Stimulated activated CD4-positive, alpha-beta T cell treated with anti-CD3 and anti-CD28 coated beads, Interleukin-12 subunit alpha, Interleukin-12 subunit beta, amount 100 ng/mL, for 24 hours (primary cell): ENCODE data around the gene B3GNT8.
"Not testable (repeated sequence)": the region's sequence is repeated elsewhere in the genome, so short reads cannot be mapped to it uniquely, and the experiment has no call there.

ENCODE experiments used
- DNase-seq, 2 experiments: peaks; one replicate each; pipeline ENCODE4 v3.0.0-alpha.2; 2020; ENCODE audit warnings: low read depth in 2 of 2

The B3GNT8 gene

DNA sequence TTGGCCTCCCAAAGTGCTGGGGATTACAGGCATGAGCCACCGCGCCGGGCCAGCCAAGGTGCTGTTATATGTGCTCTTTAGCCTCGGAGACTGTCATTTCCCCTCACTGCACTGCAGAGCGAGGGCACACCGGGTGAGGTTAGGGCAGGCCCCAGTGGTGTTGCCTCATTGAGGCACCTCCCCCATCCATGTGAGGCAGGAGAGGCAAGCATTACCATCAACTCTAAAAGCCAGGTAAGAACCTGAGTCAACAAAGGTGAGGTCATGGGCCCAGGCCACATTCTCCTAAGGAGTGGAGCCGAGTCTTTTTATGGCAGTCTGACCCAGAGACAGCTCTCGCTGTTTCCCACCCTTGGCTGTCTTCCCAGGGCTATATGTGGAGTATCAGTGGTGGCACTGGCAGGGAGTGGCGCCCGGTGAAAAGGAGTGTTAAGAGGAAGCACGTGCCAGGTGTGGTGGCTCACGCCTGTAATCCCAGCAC lies 10.9 kb downstream of the B3GNT8 start:
- no peak for DNase-seq

DNA sequence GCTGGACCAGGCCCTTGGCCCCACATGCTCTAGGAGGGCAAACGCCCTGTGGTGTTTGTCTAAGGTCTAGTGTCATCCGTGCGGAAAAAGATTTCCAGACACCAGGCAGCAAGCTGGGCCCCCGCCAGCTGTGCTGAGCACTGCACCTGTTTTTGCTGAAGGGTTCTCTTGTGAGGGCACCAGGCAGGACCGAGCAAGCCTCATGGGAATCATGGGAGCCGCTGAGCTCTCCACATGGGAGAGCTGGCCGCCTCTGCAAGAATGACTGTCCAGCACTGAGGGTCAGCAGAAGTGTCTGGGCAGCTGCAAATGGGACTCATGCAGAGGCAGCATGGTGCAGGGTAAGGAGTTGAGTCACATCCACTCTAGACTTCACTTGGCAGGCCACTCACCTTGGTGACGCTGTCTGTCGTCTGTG lies 12.0 kb downstream of the B3GNT8 start:
- DNase-seq, result no peak

DNA sequence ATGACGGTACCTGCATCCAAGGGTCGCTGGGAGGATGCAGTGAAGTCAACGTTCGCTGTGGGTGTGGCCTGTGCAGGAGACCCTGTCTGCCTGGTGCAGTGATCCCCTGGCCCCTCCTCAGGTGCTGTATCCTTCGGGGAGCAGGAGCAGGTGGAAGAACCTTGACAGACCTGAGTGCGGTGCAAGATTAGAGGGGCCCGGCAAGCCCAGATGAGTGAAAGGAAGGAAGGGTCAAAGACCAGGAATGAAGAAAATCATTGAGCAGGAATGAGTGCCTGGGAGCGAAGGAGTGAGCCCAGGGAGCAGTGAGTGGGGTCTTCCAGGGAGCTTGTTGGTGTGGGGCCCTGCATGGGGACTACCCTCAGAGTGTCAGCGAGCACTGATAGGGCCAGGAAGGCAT lies 12.7 kb downstream of the B3GNT8 start:
- no peak for DNase-seq

DNA sequence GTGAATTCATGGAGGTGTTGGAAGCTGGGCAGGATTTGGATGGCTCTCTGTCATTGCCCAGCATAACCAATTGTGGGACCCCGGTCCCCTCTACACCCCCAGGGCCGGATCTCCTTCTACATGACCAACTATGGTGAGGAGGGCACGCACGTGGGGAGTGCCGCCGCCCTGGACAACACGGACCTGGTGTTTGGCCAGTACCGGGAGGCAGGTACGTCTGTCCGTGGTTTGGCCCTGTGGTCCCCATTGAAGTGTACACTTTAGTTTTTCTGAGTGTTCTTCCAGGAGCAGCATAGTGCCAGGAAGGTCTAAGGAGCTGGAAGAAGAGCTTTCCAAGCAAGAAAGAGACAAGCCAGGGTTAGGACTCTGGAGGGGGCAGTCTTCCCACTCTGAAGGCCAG lies 13.2 kb downstream of the B3GNT8 start:
- no peak for DNase-seq

DNA sequence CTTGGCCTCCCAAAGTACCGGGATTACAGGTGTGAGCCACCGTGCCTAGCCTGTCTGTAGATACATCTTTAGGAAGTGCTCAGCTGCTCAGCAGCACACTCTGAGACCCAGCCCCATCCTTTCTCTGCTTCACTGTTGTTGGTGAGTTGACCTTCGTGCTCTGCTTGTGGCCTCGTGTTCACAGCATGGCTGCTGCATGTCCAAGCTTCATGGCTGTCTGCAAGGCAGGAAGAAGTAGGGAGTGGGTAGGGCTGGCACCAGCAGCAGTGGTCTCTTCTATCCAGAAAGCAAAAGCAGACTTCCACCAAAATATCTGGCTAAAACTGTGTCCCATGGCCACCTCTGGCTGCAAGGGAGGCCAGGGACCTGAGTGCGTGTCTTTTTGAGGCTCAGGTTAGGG lies 14.2 kb downstream of the B3GNT8 start:
- no peak for DNase-seq

DNA sequence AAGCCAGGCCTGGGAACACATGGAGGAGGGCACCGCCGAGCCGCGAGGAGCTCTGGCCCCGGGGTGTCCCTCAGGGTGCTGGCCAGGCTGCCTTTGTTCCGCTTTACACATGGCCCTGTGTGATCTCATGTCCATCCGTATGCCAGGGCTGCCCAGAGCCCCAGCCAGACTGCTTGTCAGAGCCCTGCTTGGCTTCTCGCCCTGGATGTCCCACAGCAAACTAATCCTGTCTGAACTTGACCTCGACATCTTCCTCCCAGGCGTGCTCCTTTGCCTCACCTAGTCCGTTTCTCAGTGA lies 15.3 kb downstream of the B3GNT8 start:
- no peak for DNase-seq

DNA sequence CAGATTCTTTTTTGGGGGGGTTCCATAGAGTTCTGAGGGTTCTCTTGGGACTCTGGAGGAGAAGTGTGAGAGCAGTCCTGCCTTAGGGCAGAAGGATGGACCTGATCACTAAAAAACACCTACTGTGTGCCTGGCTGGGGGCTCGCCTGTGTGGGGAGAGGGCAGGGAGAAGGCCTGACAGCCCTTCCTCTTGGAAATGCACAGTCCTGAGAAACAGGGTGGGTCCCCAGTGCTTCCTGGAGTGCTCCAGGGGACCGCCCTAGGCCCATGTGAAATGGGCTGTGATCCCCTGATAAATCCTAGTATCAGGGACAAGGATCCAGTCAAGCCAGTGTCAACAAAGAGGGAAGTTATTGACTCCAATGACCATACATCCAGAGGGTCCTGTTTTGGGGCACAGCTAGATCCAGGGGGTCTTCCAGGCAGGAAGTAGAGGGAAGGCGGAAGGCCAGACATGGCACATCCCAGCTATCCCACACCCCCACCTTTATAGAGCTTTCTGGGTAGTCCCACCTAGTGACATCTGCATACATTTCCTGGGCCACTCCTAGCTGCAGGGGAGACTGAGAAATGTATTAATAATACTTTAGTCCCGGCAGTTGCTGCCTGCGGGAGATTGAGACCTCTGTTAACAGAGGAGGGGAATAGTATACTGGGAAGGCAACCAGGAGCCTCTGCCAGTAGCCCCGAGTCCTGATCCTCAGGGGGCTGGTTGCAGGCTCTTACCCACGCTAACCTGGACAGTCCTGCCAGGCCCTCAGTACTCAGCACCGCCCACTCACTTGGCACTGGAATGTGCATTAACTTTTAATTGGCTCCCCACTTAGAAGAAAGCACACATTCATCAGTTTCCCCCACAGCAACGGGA lies 15.8 kb downstream of the B3GNT8 start:
- DNase-seq, result no peak

DNA sequence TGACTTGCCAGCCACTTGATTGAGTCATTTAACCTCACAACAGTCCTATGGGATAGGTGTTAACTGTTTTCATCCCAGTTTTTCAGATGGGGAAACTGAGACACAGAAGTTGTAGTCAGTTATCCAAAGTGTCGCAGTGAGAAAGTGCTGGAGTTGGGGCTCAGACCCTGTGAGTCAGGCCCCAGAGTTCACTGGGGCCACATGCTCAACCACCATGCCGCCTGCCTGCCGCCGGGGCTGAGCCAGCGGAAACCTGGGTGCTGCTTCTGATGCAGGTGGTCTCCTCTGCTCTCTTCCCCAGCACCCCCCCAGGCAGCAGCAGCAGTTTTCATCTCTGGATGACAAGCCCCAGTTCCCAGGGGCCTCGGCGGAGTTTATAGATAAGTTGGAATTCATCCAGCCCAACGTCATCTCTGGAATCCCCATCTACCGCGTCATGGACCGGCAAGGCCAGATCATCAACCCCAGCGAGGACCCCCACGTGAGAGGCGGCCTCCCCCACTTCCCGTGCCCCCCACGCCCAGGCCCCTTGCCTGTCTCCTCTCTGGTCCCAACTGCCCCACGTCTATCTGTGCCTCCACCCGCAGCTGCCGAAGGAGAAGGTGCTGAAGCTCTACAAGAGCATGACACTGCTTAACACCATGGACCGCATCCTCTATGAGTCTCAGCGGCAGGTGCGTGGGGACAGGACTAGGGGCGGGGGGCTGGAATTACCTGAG lies 16.7 kb downstream of the B3GNT8 start:
- no peak for DNase-seq

DNA sequence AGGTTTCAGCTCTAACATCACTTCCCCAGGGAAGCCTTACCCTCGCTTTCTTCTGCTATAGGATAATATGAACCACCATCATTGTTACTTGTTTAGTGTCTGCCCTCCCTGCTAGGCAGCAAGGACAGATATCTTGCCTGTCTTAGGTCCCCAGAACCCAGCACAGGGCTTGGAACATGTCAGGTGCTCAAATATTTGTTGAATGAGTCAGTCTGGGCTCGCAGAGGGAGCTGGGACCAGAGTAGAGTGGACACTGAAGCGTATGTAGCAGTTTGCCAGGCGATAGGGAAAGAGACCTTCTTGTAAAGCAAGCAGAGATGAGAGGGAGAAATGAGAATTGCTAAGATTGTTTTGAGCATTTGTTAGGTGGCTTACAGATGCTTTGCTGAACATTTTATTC lies 17.9 kb downstream of the B3GNT8 start:
- no peak for DNase-seq

DNA sequence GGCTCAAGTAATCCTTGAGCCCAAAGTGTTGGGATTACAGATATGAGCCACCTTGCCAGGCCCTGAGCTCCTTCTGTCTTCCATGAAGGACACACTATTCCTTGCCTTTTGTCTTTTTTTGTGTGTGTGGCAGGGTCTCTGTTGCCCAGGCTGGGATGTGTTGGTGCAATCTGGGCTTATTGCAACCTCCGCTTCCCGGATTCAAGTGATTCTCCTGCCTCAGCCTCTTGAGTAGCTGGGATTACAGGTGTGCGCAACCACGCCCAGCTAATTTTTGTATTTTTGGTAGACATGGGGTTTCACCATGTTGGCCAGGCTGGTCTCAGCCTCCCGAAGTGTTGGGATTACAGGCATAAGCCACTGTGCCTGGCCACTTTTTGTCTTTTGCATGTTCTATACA lies 18.3 kb downstream of the B3GNT8 start:
- not testable (repeated sequence) for DNase-seq

DNA sequence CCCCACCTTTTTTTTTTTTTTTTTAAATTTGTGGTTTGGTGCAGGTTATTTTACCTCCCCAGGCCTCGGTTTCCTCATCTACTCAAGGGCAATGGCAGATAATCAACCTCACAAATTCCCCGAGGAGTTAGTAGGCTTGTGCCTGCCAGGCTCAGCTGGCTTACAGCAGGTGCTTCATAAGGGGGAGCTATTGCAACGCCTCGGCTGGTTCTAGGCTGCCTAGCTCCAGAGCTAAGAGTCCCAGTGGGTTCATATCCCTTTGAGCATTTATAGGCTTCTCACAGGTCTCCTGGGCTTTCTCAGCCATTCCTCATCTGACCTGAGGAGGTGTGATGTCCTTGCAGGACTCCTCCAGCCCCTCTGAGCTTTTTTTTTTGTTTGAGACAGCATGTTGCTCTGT lies 18.9 kb downstream of the B3GNT8 start:
- no peak for DNase-seq

DNA sequence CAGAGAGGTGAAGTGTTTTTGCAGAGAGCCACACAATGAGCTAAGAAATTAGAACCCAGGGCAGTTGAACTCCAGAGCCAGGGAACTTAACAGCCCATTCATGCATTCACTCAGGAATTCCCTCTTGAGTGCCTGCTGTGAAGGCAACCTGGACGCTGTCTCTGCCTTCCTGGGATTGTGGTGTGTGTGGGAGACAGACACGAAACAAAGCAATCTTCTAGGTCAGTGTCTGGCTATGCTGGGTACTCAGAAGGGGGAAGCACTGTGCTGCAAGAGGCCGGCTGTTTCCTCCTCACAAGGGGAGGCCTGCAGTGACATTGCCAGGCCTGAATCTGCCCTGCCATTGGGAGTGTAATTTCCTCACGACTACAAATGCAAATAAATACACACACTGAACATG lies 19.9 kb downstream of the B3GNT8 start:
- DNase-seq, result no peak

DNA sequence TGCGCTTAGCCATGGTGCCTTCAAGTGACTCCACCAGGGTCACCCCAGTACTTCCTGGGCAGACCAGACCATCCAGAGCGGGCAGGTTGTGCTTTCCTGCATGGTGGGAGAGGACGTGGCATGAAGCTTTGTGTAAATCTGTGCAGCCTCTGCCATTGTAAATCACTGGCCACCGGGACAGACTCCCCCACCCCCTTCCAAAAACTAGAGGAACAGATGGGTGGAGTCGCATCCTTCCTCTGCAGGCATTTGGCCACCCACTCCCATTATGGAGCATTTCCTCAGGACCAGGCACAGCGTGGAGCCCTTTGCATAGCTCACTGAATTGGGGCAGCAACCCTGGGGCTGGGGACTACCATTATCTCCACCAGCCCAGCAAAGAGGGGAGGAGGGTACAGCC lies 21.4 kb downstream of the B3GNT8 start:
- no peak for DNase-seq

DNA sequence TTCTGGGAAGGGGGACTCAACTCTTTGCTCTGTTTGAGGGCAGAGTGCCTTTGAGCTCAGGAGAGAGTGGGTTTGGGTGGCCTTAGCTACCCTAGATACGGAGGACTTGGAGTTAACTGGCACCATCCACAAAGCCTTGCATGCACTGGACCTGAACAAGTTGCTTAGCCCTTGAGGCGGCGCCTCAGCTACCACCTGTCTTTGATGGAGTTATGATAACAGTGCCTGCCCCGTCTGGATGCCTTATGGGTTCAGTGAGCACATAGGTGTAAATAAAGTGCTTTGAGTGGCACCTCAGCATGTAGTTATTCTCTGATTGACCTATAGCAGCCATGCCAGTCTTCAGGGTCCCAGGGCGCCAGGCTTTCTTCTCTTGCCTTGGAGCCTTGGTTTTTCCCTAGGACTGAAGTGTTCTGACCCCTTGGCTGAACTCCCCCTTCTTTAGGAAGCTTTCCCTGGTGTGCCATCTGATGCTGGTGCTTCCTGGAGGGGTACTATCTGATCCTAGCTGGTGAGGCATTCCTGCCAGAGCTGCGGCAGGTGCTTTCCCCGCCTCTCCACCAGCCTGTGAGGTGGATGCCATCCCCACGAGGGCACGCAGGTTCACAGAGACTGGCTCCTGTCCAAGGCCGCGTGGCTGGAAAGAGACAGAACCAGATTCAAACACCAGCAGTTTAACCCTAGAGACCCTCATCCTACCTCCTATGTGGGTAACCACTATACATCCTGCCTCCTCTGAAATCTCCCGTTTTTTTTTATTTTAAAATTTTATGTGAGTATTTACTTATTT lies 23.8 kb downstream of the B3GNT8 start:
- DNase-seq, result no peak

DNA sequence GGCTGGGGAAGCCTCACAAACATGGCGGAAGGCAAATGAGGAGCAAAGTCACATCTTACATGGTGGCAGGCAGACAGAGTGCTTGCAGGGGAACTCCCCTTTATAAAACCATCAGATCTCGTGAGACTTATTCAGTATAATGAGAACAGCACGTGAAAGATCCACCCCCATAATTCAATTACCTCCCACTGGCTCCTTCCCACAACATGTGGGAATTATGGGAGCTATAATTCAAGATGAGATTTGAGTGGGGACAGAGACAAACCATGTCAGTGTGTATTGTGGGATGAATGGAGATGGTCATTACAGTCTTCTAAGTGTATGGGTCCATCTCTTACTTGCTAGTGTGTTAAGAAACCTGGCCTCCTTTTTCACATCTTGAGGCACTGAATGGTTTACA lies 25.2 kb downstream of the B3GNT8 start:
- no peak for DNase-seq

DNA sequence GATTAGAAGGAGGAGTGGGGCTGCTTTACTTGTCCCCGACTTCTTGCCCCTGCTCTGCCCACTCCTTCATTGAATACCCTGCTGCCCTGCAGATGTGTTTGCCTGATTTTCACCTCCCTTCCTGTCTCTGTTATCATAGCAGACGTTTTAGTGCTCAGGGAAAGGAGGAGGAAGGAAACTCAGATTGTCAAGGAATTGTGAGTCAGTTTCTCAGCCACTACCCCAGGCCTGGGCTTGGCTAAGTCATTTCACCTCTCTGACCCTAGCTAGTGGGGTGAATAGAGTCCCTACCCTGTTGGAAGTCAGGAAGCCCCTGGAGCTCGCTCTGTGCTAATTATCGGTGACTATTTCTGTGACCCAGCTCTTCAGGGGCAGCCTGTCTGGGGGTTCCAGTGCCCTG lies 25.7 kb downstream of the B3GNT8 start:
- DNase-seq, result no peak

DNA sequence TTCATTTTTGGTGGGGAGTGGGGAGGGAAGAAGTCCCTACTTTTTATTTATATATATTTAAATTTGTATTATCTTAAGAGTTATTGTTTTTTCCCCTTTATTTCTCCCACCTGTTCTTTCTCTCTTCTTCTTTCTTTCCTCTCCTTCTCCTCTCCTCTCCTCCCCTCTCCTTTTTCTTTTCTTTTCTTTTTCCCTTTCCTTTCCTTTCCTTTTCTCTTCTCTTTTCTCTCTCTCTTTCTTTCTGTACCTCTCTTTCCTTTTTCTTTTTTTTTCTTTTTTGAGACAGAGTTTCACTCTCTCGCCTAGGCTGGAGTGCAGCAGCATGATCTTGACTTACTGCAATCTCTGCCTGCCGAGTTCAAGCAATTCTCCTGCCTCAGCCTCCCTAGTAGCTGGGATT lies 27.6 kb downstream of the B3GNT8 start:
- no peak for DNase-seq

DNA sequence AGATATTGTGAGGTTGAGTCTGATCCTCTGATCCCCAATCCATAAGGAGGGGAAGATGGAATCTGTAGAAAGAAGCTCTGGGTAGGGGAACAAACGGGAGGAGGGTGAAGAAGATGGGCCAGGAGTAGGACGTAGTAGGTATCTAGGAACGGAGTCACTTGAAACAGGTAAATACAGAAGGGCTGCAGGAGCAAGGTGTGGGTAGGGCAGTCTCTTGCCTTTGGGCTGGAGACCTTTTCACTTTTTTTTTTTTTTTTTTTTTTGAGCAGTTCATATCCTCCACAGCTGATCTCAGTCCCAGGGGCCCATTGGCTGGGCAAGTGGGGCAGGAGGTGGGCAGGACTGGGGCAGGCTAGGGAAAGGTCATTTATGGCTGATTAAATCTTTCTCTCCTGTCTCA lies 28.1 kb downstream of the B3GNT8 start:
- DNase-seq, result no peak

DNA sequence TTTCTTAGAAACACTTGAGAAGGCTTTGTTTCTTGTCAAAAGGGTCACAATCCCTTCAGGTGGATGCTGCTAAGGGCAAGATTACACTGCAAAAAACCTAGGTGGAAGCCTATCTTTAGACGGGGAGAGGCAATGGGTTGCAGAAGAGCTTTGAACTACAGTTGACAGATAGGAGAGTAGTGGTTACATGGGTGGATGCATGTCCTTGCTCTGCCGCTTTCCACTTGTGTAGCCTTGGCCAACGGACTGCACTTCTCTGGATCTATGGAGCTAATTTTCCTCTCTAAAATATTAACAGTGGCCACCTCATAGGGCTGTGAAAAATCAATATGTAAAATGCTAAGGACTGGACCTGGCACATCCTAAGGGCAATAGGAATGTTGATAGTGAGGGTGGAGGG lies 28.6 kb downstream of the B3GNT8 start:
- DNase-seq, result no peak

DNA sequence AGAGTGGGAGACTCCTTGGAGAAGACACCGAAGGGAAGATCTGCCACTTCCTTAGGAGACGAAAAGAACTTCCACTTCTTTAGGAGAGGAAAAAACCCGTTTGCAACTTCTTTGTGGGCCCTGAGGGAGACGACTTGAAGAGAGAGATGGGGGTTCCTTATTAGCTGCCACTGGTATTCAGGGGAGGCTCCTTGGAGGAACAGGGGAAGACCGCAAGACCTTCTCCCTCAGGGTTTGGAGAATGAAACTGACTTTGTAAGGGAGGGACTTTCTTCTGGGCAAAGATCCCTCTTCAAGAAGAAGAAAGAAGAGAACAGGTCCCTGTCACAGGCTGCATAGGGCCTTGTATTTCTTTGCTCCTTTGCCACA lies 29.1 kb downstream of the B3GNT8 start:
- DNase-seq, result no peak

DNA sequence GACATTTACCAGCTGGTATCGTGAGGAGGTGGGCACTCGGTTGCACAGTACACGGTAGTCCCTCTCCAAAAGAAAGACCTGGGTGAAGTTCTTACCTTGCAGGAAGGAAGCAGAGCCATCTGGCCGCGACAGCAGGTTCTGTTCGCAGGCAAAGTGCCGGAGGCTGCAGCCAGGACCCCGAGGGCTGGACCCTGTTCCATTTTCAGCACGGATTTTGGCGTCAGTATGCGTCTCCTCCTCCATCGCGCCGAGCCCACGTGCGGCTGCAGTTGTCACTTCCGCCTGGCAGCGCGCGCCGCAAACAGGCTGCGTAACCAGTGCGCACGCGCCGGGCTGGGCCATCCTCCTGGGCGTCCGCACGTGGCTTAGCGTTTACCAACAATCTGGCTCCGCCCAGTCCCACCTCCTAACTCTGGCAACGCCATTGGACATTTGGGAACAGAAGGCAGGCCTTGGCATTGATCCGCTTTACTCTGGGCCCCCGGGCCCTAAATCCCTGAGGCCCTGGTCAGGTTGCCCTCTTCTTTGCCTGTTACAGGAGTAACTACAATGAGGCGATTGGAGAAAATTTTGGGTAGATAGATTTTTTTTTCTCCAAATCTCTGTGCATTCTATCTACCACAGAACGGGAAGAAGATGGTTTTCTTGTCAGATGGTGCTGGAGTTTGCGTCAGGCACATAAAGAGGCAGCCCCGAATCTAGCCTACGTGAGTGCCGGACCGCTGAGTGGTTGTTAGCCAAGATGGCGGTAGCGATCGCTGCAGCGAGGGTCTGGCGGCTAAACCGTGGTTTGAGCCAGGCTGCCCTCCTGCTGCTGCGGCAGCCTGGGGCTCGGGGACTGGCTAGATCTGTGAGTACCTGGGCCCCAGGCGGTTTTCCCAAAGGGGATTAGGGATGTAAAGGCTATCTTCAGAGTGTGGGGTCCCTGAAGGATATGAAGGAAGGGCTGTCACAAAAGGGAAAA lies 29.8 kb downstream of the B3GNT8 start, which contains the start of the genes BCKDHA and EXOSC5:
Gene BCKDHA, plus strand, starts transcription at position 733 of the 964 bp plus-strand sequence. Its CDS starts 10 bp downstream, at position 743.
Gene EXOSC5, minus strand, starts transcription at position 274 of the 964 bp plus-strand sequence. Its CDS starts 31 bp downstream, at position 243.
- peak; percentile 96 to 98 for DNase-seq
